ENCODE data around the gene SYT5. TPM values are rescaled to one million over a fixed set of nuclear protein-coding genes. Genes with fewer than 3 reads are reported as not detected.

Gene SYT5
- total and polyA plus RNA-seq, 9 of the 15 experiments (the other 6 are each of a cell fraction or from before 2014, with no cell fraction given) = 1.3 to 20.9 (median 8.8) TPM

DNA sequence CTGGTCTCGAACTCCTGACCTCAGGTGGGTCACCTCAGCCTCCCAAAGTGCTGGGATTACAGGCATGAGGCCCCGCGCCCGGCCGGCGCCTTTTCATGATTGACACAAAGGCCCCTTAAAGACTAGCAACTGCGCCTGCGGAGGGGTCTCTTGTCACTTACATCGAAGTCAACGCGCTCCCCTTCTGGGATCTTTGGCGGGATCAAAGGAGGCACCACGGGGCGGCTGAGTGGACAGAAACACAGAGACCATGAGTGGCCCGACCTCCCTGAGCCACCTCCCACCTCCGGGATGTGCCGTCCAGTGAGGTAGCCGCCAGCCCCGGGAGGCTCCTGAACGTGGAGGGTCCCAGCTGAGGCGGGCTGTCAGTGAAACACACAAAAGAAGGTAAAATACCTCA is 38.4 kb downstream of the SYT5 start:
- intact Hi-C loops (cut with micrococcal nuclease) (loop anchor here (1.0 to 10.0 kb wide), 3 partner anchors 18 to 493 kb away; no protein-coding TSS in a partner anchor), in situ Hi-C loops (cut with MboI) (loop anchor here (25.0 kb wide), 1 partner anchor 496 kb away; the partner anchor contains the start of genes CCDC106, ZNF580 and ZNF581)
- Histone ChIP-seq H3K4me2 (ENCODE audit: insufficient read depth, low read length) (no peak overlapping the region), H4K20me1 (replicated peaks; ENCODE audit: control insufficient read depth, insufficient read depth, low read length) (no peaks in the 10 kb centered on the region), H3K27me3 (ENCODE audit: control insufficient read depth in 2 of 2, insufficient read depth in 2 of 2, low read length in 2 of 2) (no peaks in the 10 kb centered on the region), H3K9me1 (ENCODE audit: control insufficient read depth, insufficient read depth, low read length) (no peaks in the 10 kb centered on the region), H3K27ac (ENCODE audit: extremely low read depth, low read depth, low read length) (no peak overlapping the region), H3K36me3 (ENCODE audit: control insufficient read depth, insufficient read depth, low read length) (peaks cover 43% of the 10 kb centered on the region), H3K9ac (ENCODE audit: insufficient read depth in 1 of 2, low read depth in 2 of 2, low read length in 2 of 2) (0 out of 4 replicates have a peak overlapping the region, but pooled peaks of 1 of the 2 experiments have one; percentile 45), H2AFZ (ENCODE audit: low read depth, low read length) (no peak overlapping the region), H3K79me2 (ENCODE audit: control insufficient read depth, insufficient read depth, low read length) (peaks cover 16% of the 10 kb centered on the region), H3K9me3 (replicated peaks; ENCODE audit: control insufficient read depth, insufficient read depth, low read depth, low read length) (no peaks in the 10 kb centered on the region), H3K4me1 (replicated peaks in 1 of 2; ENCODE audit: control insufficient read depth in 2 of 2, insufficient read depth in 2 of 2, low read length in 2 of 2) (peaks cover 6 to 28% of the 10 kb centered on the region in 2 experiments), H3K4me3 (no peak overlapping the region)
- FAIRE-seq = no peak
- ChIA-PET POLR2A (interaction anchor here (0.7 to 1.2 kb wide), 3 partner anchors 19 to 266 kb away, joined by 3 to 5 read pairs (median 3); partner anchors contain the start of gene UBE2S), CTCF (ENCODE audit: low intra/inter-chr PET ratio) (interaction anchor here (0.7 to 1.9 kb wide), 4 partner anchors 19 to 362 kb away, joined by 3 to 20 read pairs (median 4); partner anchors contain the start of gene DNAAF3)
- ATAC-seq = no peak
- 89% methylated on average over 14 of the region's 21 CpGs for WGBS (ENCODE audit: insufficient coverage, low coverage, missing lambda C conversion rate)
- BruUV-seq (replicated peaks) = no TSS peak
- peak in 1 of 4 experiments; percentile 9 for DNase-seq (ENCODE audit: extremely low read depth in 1 of 4, low spot score in 3 of 4)
- no peak for TF ChIP-seq ZNF75A (CRISPR knock-in tag; IDR thresholded peaks at IDR 0.05)
- TF ChIP-seq MYC (IDR thresholded peaks at IDR 0.05; ENCODE audit: low read depth, low read length) = peak; percentile 2; the same call in 1 of the 2 replicates
- no peak for TF ChIP-seq MYC (CRISPR knock-in tag; IDR thresholded peaks at IDR 0.05; ENCODE audit: borderline replicate concordance, low read depth)
- TF ChIP-seq, protein P1, sequence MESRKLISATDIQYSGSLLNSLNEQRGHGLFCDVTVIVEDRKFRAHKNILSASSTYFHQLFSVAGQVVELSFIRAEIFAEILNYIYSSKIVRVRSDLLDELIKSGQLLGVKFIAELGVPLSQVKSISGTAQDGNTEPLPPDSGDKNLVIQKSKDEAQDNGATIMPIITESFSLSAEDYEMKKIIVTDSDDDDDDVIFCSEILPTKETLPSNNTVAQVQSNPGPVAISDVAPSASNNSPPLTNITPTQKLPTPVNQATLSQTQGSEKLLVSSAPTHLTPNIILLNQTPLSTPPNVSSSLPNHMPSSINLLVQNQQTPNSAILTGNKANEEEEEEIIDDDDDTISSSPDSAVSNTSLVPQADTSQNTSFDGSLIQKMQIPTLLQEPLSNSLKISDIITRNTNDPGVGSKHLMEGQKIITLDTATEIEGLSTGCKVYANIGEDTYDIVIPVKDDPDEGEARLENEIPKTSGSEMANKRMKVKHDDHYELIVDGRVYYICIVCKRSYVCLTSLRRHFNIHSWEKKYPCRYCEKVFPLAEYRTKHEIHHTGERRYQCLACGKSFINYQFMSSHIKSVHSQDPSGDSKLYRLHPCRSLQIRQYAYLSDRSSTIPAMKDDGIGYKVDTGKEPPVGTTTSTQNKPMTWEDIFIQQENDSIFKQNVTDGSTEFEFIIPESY (CRISPR knock-in tag; IDR thresholded peaks at IDR 0.05) = peak; percentile 89
- peak; percentile 49; the same call in 1 of the 2 replicates for TF ChIP-seq POLR2G (IDR thresholded peaks at IDR 0.05; ENCODE audit: low read depth, low read length)
- TF ChIP-seq, protein P2, sequence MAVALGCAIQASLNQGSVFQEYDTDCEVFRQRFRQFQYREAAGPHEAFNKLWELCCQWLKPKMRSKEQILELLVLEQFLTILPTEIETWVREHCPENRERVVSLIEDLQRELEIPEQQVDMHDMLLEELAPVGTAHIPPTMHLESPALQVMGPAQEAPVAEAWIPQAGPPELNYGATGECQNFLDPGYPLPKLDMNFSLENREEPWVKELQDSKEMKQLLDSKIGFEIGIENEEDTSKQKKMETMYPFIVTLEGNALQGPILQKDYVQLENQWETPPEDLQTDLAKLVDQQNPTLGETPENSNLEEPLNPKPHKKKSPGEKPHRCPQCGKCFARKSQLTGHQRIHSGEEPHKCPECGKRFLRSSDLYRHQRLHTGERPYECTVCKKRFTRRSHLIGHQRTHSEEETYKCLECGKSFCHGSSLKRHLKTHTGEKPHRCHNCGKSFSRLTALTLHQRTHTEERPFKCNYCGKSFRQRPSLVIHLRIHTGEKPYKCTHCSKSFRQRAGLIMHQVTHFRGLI (CRISPR knock-in tag; IDR thresholded peaks at IDR 0.05) = no peak
- TF ChIP-seq ZBTB7A (IDR thresholded peaks at IDR 0.05; ENCODE audit: borderline replicate concordance, control insufficient read depth, low read depth, low read length) = 0 out of 2 replicates have a peak, but pooled peaks have one; percentile 21
